GM19328 (cell line): ENCODE measurements around the gene CDY1.
"Not testable (repeated sequence)": the region's sequence is repeated elsewhere in the genome, so short reads cannot be mapped to it uniquely, and the experiment has no call there.

ENCODE experiments used
- ATAC-seq: cut with Tn5 transposase; IDR thresholded peaks from one replicate; pipeline ENCODE4 v1.9.1; 2021; ENCODE audit warnings: mild to moderate bottlenecking, moderate library complexity; ENCODE audit not compliant: unreplicated experiment

CDY1 gene

GRCh38 chrY:25621817-25622216, at the start of gene CDY1:
CDY1 (plus strand) TSS chrY:25622117; CDS start chrY:25622443, 326 bp downstream.
- not testable (repeated sequence) for ATAC-seq

- not testable (repeated sequence) for ATAC-seq
Measured at GRCh38 chrY:25593336-25593735, 28.6 kb upstream of the CDY1 start.

GRCh38 chrY:25620209-25620608, 1.7 kb upstream of the CDY1 start:
- ATAC-seq: not testable (repeated sequence)

- not testable (repeated sequence) for ATAC-seq
Measured at GRCh38 chrY:25626524-25626923, 4.6 kb downstream of the CDY1 start.

GRCh38 chrY:25630383-25631112, 8.6 kb downstream of the CDY1 start:
- ATAC-seq: not testable (repeated sequence)

- ATAC-seq: not testable (repeated sequence)
Measured at GRCh38 chrY:25639852-25640251, 17.9 kb downstream of the CDY1 start.

- ATAC-seq: not testable (repeated sequence)
Measured at GRCh38 chrY:25643024-25643915, 21.4 kb downstream of the CDY1 start.
